SK-N-SH (cell line): ENCODE measurements around the gene GEMIN8. TPM values are rescaled to one million over a fixed set of nuclear protein-coding genes. Genes with fewer than 3 reads are reported as not detected.

Source experiments
- CTCF ChIA-PET: fragments of 300-600, 350-600 bp; formaldehyde crosslinking; extraction: SDS; loops from one replicate; lab custom pipeline; 2021; lab: Yijun Ruan, JAX
- POLR2A ChIA-PET: fragments of 350-600 bp; sonication (Branson Sonifier 250); formaldehyde crosslinking; extraction: SDS; loops from one replicate; lab custom pipeline; 2020; ENCODE audit warnings: antibody characterized with exemption, inconsistent platforms; lab: Yijun Ruan, JAX
- DNase-seq: peaks from one replicate; pipeline ENCODE4 v3.0.0; 2012
- H2AFZ ChIP-seq: fragments of 200-600 bp; sonication (generic); 2 replicates; pipeline ENCODE4 v1.8.1; 2016; ENCODE audit warnings: antibody characterized with exemption, mild to moderate bottlenecking, low read depth
- H3F3A ChIP-seq: fragments of 200-600 bp; sonication (generic); replicated peaks from 2 replicates; pipeline ENCODE3; 2016; ENCODE audit warnings: antibody characterized with exemption, mild to moderate bottlenecking; ENCODE audit not compliant: insufficient read depth
- H3K27ac ChIP-seq, 2 experiments: fragments of 200-500 bp in 1 of 2; fragments of 200-600 bp in 1 of 2; sonication (Bioruptor generic) in 1 of 2; sonication (generic), shearing (Covaris generic) in 1 of 2; 2 replicates each; pipeline versions ENCODE4 v1.5.1 to v1.6.1; 2014 to 2016; ENCODE audit warnings: low read depth in 2 of 2, inconsistent platforms in 1 of 2, low read length in 1 of 2, mild to moderate bottlenecking in 1 of 2, mixed read lengths in 1 of 2
- H3K27me3 ChIP-seq: fragments of 200-600 bp; sonication (generic), shearing (Covaris generic); 2 replicates; pipeline ENCODE4 v1.6.1; 2016; ENCODE audit warnings: mixed run types; ENCODE audit not compliant: insufficient read depth
- H3K36me3 ChIP-seq, 2 experiments: fragments of 200-500 bp in 1 of 2; fragments of 200-600 bp in 1 of 2; sonication (Bioruptor generic) in 1 of 2; sonication (generic) in 1 of 2; replicated peaks in 1 of 2; 2 replicates each; pipeline versions ENCODE3 to v1.5.1; 2014 to 2016; ENCODE audit warnings: low read length in 1 of 2, mild to moderate bottlenecking in 1 of 2; ENCODE audit not compliant: insufficient read depth in 2 of 2, control insufficient read depth in 1 of 2
- H3K4me1 ChIP-seq, 2 experiments: fragments of 200-500 bp in 1 of 2; fragments of 200-600 bp in 1 of 2; sonication (Bioruptor generic) in 1 of 2; sonication (generic), shearing (Covaris generic) in 1 of 2; 2 replicates each; pipeline versions ENCODE4 v1.5.1 to v1.6.1; 2014 to 2016; ENCODE audit warnings: low read depth in 1 of 2, low read length in 1 of 2, mixed run types in 1 of 2; ENCODE audit not compliant: insufficient read depth in 2 of 2, control insufficient read depth in 1 of 2
- H3K4me2 ChIP-seq: fragments of 200-600 bp; sonication (generic), shearing (Covaris generic); 2 replicates; pipeline ENCODE4 v1.6.1; 2017; ENCODE audit warnings: mixed run types
- H3K4me3 ChIP-seq, 2 experiments: fragments of 200-500 bp in 1 of 2; fragments of 200-600 bp in 1 of 2; sonication (Bioruptor generic) in 1 of 2; sonication (generic), shearing (Covaris generic) in 1 of 2; 2 replicates each; pipeline versions ENCODE4 v1.5.1 to v1.8.1; 2014 to 2016; ENCODE audit warnings: low read depth in 2 of 2, inconsistent platforms in 1 of 2, low read length in 1 of 2, mild to moderate bottlenecking in 1 of 2, mixed read lengths in 1 of 2, moderate library complexity in 1 of 2
- H3K79me2 ChIP-seq: fragments of 200-600 bp; sonication (generic); 2 replicates; pipeline ENCODE4 v1.8.1; 2017; ENCODE audit warnings: mild to moderate bottlenecking; ENCODE audit not compliant: insufficient read depth
- H3K9ac ChIP-seq: fragments of 200-600 bp; sonication (generic); 2 replicates; pipeline ENCODE4 v1.6.1; 2017; ENCODE audit warnings: mixed run types
- H3K9me2 ChIP-seq: fragments of 200-600 bp; sonication (generic); 2 replicates; pipeline ENCODE4 v1.6.1; 2017; ENCODE audit warnings: mixed run types
- H3K9me3 ChIP-seq: fragments of 200-600 bp; sonication (generic); 2 replicates; pipeline ENCODE4 v1.6.1; 2017; ENCODE audit warnings: mixed run types, mild to moderate bottlenecking, moderate library complexity
- H4K20me1 ChIP-seq: fragments of 200-600 bp; sonication (generic); 2 replicates; pipeline ENCODE4 v1.6.1; 2017; ENCODE audit warnings: mild to moderate bottlenecking, mixed run types; ENCODE audit not compliant: insufficient read depth
- JUND ChIP-seq: IDR thresholded peaks from 2 replicates; pipeline ENCODE4 v1.4.0; 2012
- REST ChIP-seq: IDR thresholded peaks from 2 replicates; pipeline ENCODE4 v1.6.1; 2012; ENCODE audit warnings: mild to moderate bottlenecking, low read depth, low read length, moderate library complexity
- RXRA ChIP-seq: IDR thresholded peaks from 2 replicates; pipeline ENCODE4 v1.4.0; 2012; ENCODE audit warnings: low read depth, mild to moderate bottlenecking, borderline replicate concordance
- ZBTB33 ChIP-seq: IDR thresholded peaks from 2 replicates; pipeline ENCODE4 v1.4.0; 2012; ENCODE audit warnings: low read depth, borderline replicate concordance
- WGBS: methylation state at CpG from one replicate; pipeline ENCODE4 v1.1.6; 2017; ENCODE audit warnings: low lambda C conversion rate; 5-methylcytosine and 5-hydroxymethylcytosine counted together
- polyA plus RNA-seq, 3 experiments: library from polyadenylated mRNA; depleted of rRNA; stranded (reverse); fragments of >200 nt; gene quantifications; 2 replicates each; pipeline ENCODE4 v1.2.3, GENCODE V29; 2012
- TF ChIP-seq, protein P1 (sequence below): IDR thresholded peaks from 2 replicates; pipeline ENCODE4; 2012

GEMIN8 gene
- polyA plus RNA-seq, 1 of the 3 experiments (the other 2 are of a cell fraction) = 69.8 TPM

DNA sequence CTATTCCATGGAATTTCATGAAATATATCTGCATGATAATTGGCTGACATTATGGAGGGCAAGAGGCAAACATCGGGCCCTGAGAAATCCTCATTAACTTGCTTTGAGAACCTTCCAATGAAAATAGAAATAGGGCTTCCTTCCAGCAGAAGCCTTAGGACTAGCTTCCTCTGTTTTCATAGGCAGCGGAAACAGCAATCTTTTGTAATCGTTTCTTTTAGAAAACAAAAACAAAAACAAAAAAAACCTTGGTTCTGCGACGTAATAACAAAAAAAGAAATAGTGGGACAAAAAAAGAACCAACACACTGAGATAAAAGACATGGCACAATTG, 62.9 kb downstream of the GEMIN8 start:
- Histone ChIP-seq H3K36me3 (no peaks in the 10 kb centered on the region), H3K4me2 (no peak overlapping the region), H3K9ac (no peak overlapping the region), H3K27me3 (peaks cover 38% of the 10 kb centered on the region), H2AFZ (no peak overlapping the region), H3K4me3 (no peak overlapping the region), H3K79me2 (no peaks in the 10 kb centered on the region), H3F3A (no peaks in the 10 kb centered on the region), H3K4me1 (no peaks in the 10 kb centered on the region), H3K9me3 (no peaks in the 10 kb centered on the region), H4K20me1 (no peaks in the 10 kb centered on the region), H3K27ac (no peak overlapping the region), H3K9me2 (no peaks in the 10 kb centered on the region)
- TF ChIP-seq, protein P1, sequence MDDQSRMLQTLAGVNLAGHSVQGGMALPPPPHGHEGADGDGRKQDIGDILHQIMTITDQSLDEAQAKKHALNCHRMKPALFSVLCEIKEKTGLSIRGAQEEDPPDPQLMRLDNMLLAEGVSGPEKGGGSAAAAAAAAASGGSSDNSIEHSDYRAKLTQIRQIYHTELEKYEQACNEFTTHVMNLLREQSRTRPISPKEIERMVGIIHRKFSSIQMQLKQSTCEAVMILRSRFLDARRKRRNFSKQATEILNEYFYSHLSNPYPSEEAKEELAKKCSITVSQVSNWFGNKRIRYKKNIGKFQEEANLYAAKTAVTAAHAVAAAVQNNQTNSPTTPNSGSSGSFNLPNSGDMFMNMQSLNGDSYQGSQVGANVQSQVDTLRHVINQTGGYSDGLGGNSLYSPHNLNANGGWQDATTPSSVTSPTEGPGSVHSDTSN = no peak
- no peak for TF ChIP-seq JUND
- ChIA-PET CTCF (interaction anchor here (1.5 kb wide), 1 partner anchor 14 kb away, joined by 3 read pairs; no protein-coding TSS in a partner anchor), POLR2A (interaction anchor here (0.5 kb wide), 1 partner anchor 28 kb away, joined by 4 read pairs; no protein-coding TSS in a partner anchor)
- DNase-seq = no peak
- WGBS = 44% methylated on average over 5 of the region's 5 CpGs

- Histone ChIP-seq H3K9me3 (no peaks in the 10 kb centered on the region), H3K79me2 (no peaks in the 10 kb centered on the region), H3K36me3 (no peaks in the 10 kb centered on the region), H3K4me1 (no peaks in the 10 kb centered on the region), H4K20me1 (no peaks in the 10 kb centered on the region), H3K27ac (no peak overlapping the region), H3K27me3 (peaks cover 40% of the 10 kb centered on the region), H3K9ac (no peak overlapping the region), H2AFZ (no peak overlapping the region), H3K4me3 (no peak overlapping the region), H3K9me2 (no peaks in the 10 kb centered on the region), H3F3A (no peaks in the 10 kb centered on the region), H3K4me2 (no peak overlapping the region)
- no peak for DNase-seq
- ChIA-PET CTCF (interaction anchor here (1.5 kb wide), 1 partner anchor 13 kb away, joined by 3 read pairs; no protein-coding TSS in a partner anchor), POLR2A (interaction anchor here (0.5 kb wide), 1 partner anchor 28 kb away, joined by 4 read pairs; no protein-coding TSS in a partner anchor)
- WGBS = 36% methylated on average over 10 of the region's 10 CpGs
- TF ChIP-seq REST = no peak
- no peak for TF ChIP-seq ZBTB33
- no peak for TF ChIP-seq RXRA
Measured at GRCh38 chrX:13966071-13966792, 63.5 kb downstream of the GEMIN8 start.
